ENCODE data around the gene FANCM.

DNA sequence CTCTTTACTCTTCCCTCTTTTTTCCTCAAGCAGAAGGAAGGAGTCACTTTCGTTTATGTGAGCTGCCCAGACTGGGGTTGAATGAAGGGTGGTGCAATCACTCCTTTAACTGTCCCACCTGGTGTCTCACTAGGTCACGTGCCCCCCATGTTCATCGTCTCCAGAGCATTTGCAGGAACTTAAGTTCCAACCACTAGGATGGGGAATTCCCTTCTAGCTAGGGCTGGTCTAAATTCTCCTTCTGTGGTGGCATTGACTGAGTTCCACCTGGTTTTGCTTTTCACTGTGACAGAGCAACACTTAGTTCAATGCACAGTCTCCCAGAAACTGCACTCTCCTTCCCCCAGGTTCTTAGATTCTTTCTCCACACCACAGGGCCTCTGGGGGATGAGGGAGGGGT lies 9.5 kb downstream of the FANCM start:
- TF ChIP-seq CTCF (conservative IDR thresholded peaks at IDR 0.05; ENCODE audit: low read depth, low read length) (no peak), EZH2 (IDR thresholded peaks at IDR 0.05; ENCODE audit: low read length, unreplicated experiment) (no peak)
